HL-60 (cell line): ENCODE results near the gene ANAPC13.

Source experiments
- DNase-seq, 2 experiments: peaks; one replicate each; pipeline ENCODE4 v3.0.0-alpha.2; 2010 to 2020; ENCODE audit warnings: low read depth in 1 of 2, low spot score in 1 of 2
- H3K27ac ChIP-seq: fragments of 250-450 bp; sonication (Bioruptor Pico); replicated peaks from 2 replicates; pipeline ENCODE4 v1.5.1; 2020; ENCODE audit warnings: mild to moderate bottlenecking, moderate library complexity
- H3K27me3 ChIP-seq: fragments of 250-450 bp; sonication (Bioruptor Pico); 2 replicates; pipeline ENCODE4 v1.5.1; 2021; ENCODE audit warnings: mild to moderate bottlenecking, moderate library complexity; ENCODE audit not compliant: insufficient read depth, poor library complexity, severe bottlenecking
- H3K4me3 ChIP-seq: replicated peaks from 2 replicates; pipeline ENCODE4 v1.5.1; 2011; ENCODE audit warnings: mild to moderate bottlenecking, control low read depth, low read length; ENCODE audit not compliant: insufficient read depth
- GABPA ChIP-seq: IDR thresholded peaks from 2 replicates; pipeline ENCODE4 v1.6.1; 2012; ENCODE audit warnings: low read depth
- POLR2AphosphoS5 ChIP-seq: IDR thresholded peaks from 2 replicates; pipeline ENCODE4 v1.6.1; 2012; ENCODE audit warnings: low read depth
- SPI1 ChIP-seq: IDR thresholded peaks from 2 replicates; pipeline ENCODE4 v1.6.1; 2012; ENCODE audit warnings: low read depth, mild to moderate bottlenecking, borderline replicate concordance
- TF ChIP-seq, protein P1 (sequence below): IDR thresholded peaks from 2 replicates; pipeline ENCODE4 v1.6.1; 2012; ENCODE audit warnings: low read depth; ENCODE audit not compliant: insufficient replicate concordance
- TF ChIP-seq, protein P2 (sequence below): IDR thresholded peaks from one replicate; pipeline ENCODE4 v1.5.1; 2011; ENCODE audit warnings: low read length, control low read depth, inconsistent platforms; ENCODE audit not compliant: insufficient read depth

Gene ANAPC13

GRCh38 chr3:134483195-134483900, 2.4 kb downstream of the ANAPC13 start:
- TF ChIP-seq, protein P1, sequence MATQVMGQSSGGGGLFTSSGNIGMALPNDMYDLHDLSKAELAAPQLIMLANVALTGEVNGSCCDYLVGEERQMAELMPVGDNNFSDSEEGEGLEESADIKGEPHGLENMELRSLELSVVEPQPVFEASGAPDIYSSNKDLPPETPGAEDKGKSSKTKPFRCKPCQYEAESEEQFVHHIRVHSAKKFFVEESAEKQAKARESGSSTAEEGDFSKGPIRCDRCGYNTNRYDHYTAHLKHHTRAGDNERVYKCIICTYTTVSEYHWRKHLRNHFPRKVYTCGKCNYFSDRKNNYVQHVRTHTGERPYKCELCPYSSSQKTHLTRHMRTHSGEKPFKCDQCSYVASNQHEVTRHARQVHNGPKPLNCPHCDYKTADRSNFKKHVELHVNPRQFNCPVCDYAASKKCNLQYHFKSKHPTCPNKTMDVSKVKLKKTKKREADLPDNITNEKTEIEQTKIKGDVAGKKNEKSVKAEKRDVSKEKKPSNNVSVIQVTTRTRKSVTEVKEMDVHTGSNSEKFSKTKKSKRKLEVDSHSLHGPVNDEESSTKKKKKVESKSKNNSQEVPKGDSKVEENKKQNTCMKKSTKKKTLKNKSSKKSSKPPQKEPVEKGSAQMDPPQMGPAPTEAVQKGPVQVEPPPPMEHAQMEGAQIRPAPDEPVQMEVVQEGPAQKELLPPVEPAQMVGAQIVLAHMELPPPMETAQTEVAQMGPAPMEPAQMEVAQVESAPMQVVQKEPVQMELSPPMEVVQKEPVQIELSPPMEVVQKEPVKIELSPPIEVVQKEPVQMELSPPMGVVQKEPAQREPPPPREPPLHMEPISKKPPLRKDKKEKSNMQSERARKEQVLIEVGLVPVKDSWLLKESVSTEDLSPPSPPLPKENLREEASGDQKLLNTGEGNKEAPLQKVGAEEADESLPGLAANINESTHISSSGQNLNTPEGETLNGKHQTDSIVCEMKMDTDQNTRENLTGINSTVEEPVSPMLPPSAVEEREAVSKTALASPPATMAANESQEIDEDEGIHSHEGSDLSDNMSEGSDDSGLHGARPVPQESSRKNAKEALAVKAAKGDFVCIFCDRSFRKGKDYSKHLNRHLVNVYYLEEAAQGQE: no peak
- TF ChIP-seq, protein P2, sequence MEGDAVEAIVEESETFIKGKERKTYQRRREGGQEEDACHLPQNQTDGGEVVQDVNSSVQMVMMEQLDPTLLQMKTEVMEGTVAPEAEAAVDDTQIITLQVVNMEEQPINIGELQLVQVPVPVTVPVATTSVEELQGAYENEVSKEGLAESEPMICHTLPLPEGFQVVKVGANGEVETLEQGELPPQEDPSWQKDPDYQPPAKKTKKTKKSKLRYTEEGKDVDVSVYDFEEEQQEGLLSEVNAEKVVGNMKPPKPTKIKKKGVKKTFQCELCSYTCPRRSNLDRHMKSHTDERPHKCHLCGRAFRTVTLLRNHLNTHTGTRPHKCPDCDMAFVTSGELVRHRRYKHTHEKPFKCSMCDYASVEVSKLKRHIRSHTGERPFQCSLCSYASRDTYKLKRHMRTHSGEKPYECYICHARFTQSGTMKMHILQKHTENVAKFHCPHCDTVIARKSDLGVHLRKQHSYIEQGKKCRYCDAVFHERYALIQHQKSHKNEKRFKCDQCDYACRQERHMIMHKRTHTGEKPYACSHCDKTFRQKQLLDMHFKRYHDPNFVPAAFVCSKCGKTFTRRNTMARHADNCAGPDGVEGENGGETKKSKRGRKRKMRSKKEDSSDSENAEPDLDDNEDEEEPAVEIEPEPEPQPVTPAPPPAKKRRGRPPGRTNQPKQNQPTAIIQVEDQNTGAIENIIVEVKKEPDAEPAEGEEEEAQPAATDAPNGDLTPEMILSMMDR: no peak
- TF ChIP-seq SPI1: no peak
- TF ChIP-seq GABPA: no peak
- no peak for TF ChIP-seq POLR2AphosphoS5
- peak in 1 of 2 experiments; percentile 37 for DNase-seq

GRCh38 chr3:134482622-134483021, 3.2 kb downstream of the ANAPC13 start:
- DNase-seq: no peak
- Histone ChIP-seq H3K27ac (no peak overlapping the region; the same call in 1 of the 2 replicates), H3K27me3 (no peaks in the 10 kb centered on the region), H3K4me3 (no peak overlapping the region)
- TF ChIP-seq GABPA (no peak), POLR2AphosphoS5 (no peak)
- TF ChIP-seq, protein P2: no peak

More at GRCh38 chr3:134483195-134483900, 2.4 kb downstream of the ANAPC13 start:
- Histone ChIP-seq H3K27ac (peak overlapping the region; percentile 99), H3K4me3 (no peak overlapping the region), H3K27me3 (no peaks in the 10 kb centered on the region)

DNA sequence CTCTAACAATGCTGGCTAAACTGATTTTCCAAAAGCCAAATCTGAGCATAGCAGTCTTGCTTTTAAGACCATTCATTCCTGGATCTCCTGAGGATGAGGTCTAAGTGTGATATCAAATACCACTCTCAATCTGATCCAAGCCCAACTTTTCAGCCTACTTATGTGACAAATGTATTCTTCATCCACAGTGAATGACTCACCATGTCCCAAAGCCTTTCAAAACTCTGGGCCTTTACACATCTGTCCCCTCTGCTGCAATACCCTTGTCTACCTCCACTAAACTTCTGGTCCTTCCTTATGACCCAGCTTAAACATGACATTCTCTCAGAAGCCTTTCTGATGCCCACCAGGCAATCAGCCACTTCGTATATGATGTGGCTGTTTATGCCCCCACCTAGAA, 4.6 kb downstream of the ANAPC13 start:
- H3K4me3 ChIP-seq: no peak overlapping the region
- no peaks in the 10 kb centered on the region for H3K27me3 ChIP-seq
- TF ChIP-seq, protein P1: no peak
- no peak for TF ChIP-seq GABPA
- TF ChIP-seq, protein P2: no peak
- TF ChIP-seq POLR2AphosphoS5: no peak
- TF ChIP-seq SPI1: no peak
- no peak overlapping the region for H3K27ac ChIP-seq
- DNase-seq: no peak
